Stimulated activated CD8-positive, alpha-beta memory T cell treated with anti-CD3 and anti-CD28 coated beads, Interleukin-12 subunit alpha, Interleukin-12 subunit beta, amount 100 ng/mL, for 24 hours (primary cell): ENCODE results near the gene SLC29A1.

Experiments
- DNase-seq: peaks from one replicate; pipeline ENCODE4 v3.0.0-alpha.2; 2020; ENCODE audit errors: extremely low read depth

SLC29A1 gene

GRCh38 chr6:44255105-44255808 is 31.9 kb downstream of the SLC29A1 start:
- no peak for DNase-seq

- no peak for DNase-seq
Measured at GRCh38 chr6:44255871-44256774, 32.7 kb downstream of the SLC29A1 start.

GRCh38 chr6:44256775-44257024 is 33.3 kb downstream of the SLC29A1 start:
- no peak for DNase-seq

GRCh38 chr6:44257025-44257752 is 33.8 kb downstream of the SLC29A1 start, which contains the start of gene SLC35B2:
Gene SLC35B2, minus strand, starts transcription at chr6:44257528. Its CDS starts 118 bp downstream, at chr6:44257410.
- no peak for DNase-seq

- no peak for DNase-seq
Measured at GRCh38 chr6:44257753-44258324, 34.4 kb downstream of the SLC29A1 start.

GRCh38 chr6:44258325-44258863 is 35.0 kb downstream of the SLC29A1 start:
- no peak for DNase-seq

- no peak for DNase-seq
Measured at GRCh38 chr6:44258921-44259320, 35.5 kb downstream of the SLC29A1 start.

GRCh38 chr6:44260011-44260410 is 36.6 kb downstream of the SLC29A1 start:
- DNase-seq: no peak

GRCh38 chr6:44260451-44261297 is 37.3 kb downstream of the SLC29A1 start:
- no peak for DNase-seq

- no peak for DNase-seq
Measured at GRCh38 chr6:44261581-44261980, 38.2 kb downstream of the SLC29A1 start.

- DNase-seq: no peak
Measured at GRCh38 chr6:44262467-44263353, 39.3 kb downstream of the SLC29A1 start.

GRCh38 chr6:44263354-44264100 is 40.1 kb downstream of the SLC29A1 start:
- no peak for DNase-seq

- DNase-seq: no peak
Measured at GRCh38 chr6:44264154-44265006, 41.0 kb downstream of the SLC29A1 start.

- DNase-seq: peak; percentile 86
Measured at GRCh38 chr6:44265007-44265721, 41.8 kb downstream of the SLC29A1 start, which contains the start of gene NFKBIE. Gene NFKBIE, minus strand, starts transcription at chr6:44265551. Its CDS starts 205 bp downstream, at chr6:44265346.

GRCh38 chr6:44265722-44266233 is 42.4 kb downstream of the SLC29A1 start:
- no peak for DNase-seq

GRCh38 chr6:44266347-44266746 is 43.0 kb downstream of the SLC29A1 start:
- DNase-seq: no peak

- no peak for DNase-seq
Measured at GRCh38 chr6:44267252-44267651, 43.9 kb downstream of the SLC29A1 start.
